ENCODE results near the gene TDRD12.
"Not testable (repeated sequence)": the region's sequence is repeated elsewhere in the genome, so short reads cannot be mapped to it uniquely, and the experiment has no call there.

The TDRD12 gene

DNA sequence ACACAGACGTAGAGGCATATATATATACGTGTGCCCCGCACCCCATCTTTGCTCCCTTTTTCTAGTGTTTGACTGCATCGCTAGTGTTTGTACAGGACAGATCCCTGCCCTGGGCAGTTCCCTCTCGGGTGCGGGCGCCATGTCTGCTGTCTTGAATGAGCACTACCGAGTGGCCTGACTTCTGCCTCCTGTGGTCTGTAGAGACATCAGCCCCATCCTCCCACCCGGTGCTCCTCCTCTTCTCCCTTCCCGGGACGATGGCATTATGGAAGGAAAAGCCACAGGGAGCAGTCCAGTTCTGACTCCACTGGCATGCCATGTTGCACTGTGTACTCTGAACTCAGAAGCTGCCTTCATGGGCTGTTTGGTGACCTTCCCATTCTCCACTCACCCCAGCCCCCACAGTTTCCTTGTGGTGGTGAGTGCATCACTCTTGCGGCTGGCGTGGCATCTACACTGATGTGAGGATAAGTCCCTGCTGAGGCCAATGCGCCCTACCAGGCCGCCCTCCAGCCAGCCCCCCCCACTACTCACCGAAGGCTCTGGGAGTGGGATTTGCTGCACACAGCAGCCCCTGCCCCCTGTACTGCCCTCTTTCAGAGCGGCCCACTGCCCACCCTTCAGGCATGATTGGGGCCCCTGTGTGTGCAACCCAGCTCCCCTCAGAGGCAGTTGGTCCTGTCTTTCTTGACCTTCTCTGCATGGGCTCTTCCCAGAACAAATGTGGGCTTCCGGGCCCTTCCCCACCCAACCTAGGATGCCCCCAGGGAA, 25.2 kb downstream of the TDRD12 start:
- Histone ChIP-seq H3K36me3 (ENCODE audit: insufficient read depth, insufficient read length, low read length) (peaks cover 54% of the 10 kb centered on the region), H3K9me3 (ENCODE audit: insufficient read depth, low read length) (no peaks in the 10 kb centered on the region), H3K9ac (ENCODE audit: insufficient read length, low read depth) (no peak overlapping the region), H3K27me3 (ENCODE audit: insufficient read depth, insufficient read length) (no peaks in the 10 kb centered on the region), H3K4me3 (ENCODE audit: insufficient read length, low read depth) (no peak overlapping the region), H3K4me1 (ENCODE audit: insufficient read depth, insufficient read length) (no peaks in the 10 kb centered on the region)
- no peak for DNase-seq (ENCODE audit: low read depth, low spot score)
- no peak for TF ChIP-seq ZNF274 (IDR thresholded peaks at IDR 0.05; ENCODE audit: low read depth, low read length)
- TF ChIP-seq YY1 (IDR thresholded peaks at IDR 0.05; ENCODE audit: insufficient read depth, insufficient read length): no peak
- TF ChIP-seq SUZ12 (IDR thresholded peaks at IDR 0.05; ENCODE audit: extremely low read depth, insufficient read depth, insufficient read length): no peak

DNA sequence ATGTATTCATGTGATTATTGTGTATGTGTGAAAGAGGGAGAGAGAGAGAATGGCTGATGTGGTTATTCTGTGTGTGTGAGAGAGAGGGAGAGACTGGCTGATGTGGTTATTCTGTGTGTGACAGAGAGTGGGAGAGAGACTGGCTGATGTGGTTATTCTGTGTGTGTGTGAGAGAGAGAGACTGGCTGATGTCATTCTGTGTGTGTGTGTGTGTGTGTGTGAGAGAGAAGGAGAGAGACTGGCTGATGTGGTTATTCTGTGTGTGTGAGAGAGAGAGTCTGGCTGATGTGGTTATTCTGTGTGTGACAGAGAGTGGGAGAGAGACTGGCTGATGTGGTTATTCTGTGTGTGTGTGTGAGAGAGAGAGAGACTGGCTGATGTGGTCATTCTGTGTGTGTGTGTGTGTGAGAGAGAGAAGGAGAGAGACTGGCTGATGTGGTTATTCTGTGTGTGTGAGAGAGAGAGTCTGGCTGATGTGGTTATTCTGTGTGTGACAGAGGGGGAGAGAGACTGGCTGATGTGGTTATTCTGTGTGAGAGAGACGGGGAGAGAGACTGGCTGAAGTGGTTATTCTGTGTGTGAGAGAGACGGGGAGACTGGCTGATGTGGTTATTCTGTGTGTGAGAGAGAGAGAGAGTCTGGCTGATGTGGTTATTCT, 26.2 kb downstream of the TDRD12 start:
- H3K9ac ChIP-seq (ENCODE audit: insufficient read length, low read depth); H3K4me3 ChIP-seq (ENCODE audit: insufficient read length, low read depth); DNase-seq (ENCODE audit: low read depth, low spot score); H3K9me3 ChIP-seq (ENCODE audit: insufficient read depth, low read length); H3K4me1 ChIP-seq (ENCODE audit: insufficient read depth, insufficient read length); H3K27me3 ChIP-seq (ENCODE audit: insufficient read depth, insufficient read length): not testable (repeated sequence)
- peaks cover 59% of the 10 kb centered on the region for H3K36me3 ChIP-seq (ENCODE audit: insufficient read depth, insufficient read length, low read length)

DNA sequence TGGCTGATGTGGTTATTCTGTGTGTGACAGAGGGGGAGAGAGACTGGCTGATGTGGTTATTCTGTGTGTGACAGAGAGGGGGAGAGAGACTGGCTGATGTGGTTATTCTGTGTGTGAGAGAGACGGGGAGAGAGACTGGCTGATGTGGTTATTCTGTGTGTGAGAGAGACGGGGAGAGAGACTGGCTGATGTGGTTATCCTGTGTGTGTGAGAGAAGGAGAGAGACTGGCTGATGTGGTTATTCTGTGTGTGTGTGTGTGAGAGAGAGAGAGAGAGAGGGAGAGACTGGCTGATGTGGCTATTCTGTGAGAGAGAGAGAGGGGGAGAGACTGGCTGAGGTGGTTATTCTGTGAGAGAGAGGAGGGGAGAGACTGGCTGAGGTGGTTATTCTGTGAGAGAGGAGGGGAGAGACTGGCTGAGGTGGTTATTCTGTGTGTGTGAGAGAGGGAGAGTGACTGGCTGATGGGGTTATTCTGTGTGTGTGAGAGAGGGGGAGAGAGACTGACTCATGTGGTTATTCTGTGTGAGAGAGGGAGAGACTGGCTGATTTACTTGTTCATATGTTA, 27.1 kb downstream of the TDRD12 start:
- not testable (repeated sequence) for H3K9ac ChIP-seq (ENCODE audit: insufficient read length, low read depth); DNase-seq (ENCODE audit: low read depth, low spot score)

DNA sequence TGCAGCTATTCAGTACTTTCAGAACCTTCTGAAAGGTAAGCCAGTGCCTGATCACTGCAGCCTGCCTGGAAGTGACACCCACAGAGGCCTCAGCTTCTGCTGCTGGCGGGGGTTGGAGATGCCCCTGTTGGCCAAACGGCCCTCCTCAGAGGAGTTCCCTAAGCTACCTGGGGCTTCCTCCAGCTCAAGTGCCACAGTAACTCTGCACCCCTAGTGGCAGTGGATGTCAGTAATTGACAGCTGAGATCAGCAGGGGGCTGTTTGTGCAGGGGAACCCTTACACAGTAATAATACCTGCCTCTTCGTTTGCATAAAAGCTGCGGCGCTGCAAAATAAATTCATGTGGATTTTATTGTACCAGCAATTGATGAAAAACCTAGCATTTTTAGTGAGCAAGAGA, 28.9 kb downstream of the TDRD12 start:
- Histone ChIP-seq H3K4me1 (ENCODE audit: insufficient read depth, insufficient read length) (no peaks in the 10 kb centered on the region), H3K9ac (ENCODE audit: insufficient read length, low read depth) (no peak overlapping the region), H3K27me3 (ENCODE audit: insufficient read depth, insufficient read length) (no peaks in the 10 kb centered on the region), H3K4me3 (ENCODE audit: insufficient read length, low read depth) (no peak overlapping the region), H3K9me3 (ENCODE audit: insufficient read depth, low read length) (no peaks in the 10 kb centered on the region), H3K36me3 (ENCODE audit: insufficient read depth, insufficient read length, low read length) (peaks cover 55% of the 10 kb centered on the region)
- TF ChIP-seq SUZ12 (IDR thresholded peaks at IDR 0.05; ENCODE audit: extremely low read depth, insufficient read depth, insufficient read length) (no peak), YY1 (IDR thresholded peaks at IDR 0.05; ENCODE audit: insufficient read depth, insufficient read length) (no peak), ZNF274 (IDR thresholded peaks at IDR 0.05; ENCODE audit: low read depth, low read length) (no peak)
- DNase-seq (ENCODE audit: low read depth, low spot score): no peak

More for the DNA sequence above, 27.1 kb downstream of the TDRD12 start:
- not testable (repeated sequence) for H3K27me3 ChIP-seq (ENCODE audit: insufficient read depth, insufficient read length); H3K4me3 ChIP-seq (ENCODE audit: insufficient read length, low read depth); H3K9me3 ChIP-seq (ENCODE audit: insufficient read depth, low read length); H3K4me1 ChIP-seq (ENCODE audit: insufficient read depth, insufficient read length)
- H3K36me3 ChIP-seq (ENCODE audit: insufficient read depth, insufficient read length, low read length): peaks cover 59% of the 10 kb centered on the region

DNA sequence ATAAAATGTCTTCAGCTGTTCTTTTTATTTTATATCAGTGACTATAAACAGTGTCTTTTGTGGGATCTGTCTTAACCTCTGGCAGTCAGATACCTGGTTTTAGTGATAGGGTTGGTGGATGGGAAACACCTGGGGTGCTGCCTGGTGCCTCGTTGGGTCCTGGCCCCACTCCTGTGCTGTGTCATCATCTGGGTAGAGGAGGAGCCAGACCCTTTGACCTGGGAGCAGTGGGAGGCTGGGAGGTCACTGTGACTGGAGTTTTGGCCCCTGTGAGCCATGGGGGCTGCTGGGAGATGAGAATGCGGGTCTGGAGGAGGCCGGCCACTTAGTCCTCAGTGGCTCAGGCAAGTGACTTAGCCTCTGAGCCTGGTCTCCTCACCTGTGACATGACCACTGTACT, 29.4 kb downstream of the TDRD12 start:
- H3K9ac ChIP-seq (ENCODE audit: insufficient read length, low read depth): no peak overlapping the region
- TF ChIP-seq YY1 (IDR thresholded peaks at IDR 0.05; ENCODE audit: insufficient read depth, insufficient read length): no peak
- TF ChIP-seq SUZ12 (IDR thresholded peaks at IDR 0.05; ENCODE audit: extremely low read depth, insufficient read depth, insufficient read length): no peak
- TF ChIP-seq ZNF274 (IDR thresholded peaks at IDR 0.05; ENCODE audit: low read depth, low read length): no peak
- DNase-seq (ENCODE audit: low read depth, low spot score): no peak
- H3K36me3 ChIP-seq (ENCODE audit: insufficient read depth, insufficient read length, low read length): peaks cover 55% of the 10 kb centered on the region
- no peak overlapping the region for H3K4me3 ChIP-seq (ENCODE audit: insufficient read length, low read depth)
- no peaks in the 10 kb centered on the region for H3K9me3 ChIP-seq (ENCODE audit: insufficient read depth, low read length)
- no peaks in the 10 kb centered on the region for H3K4me1 ChIP-seq (ENCODE audit: insufficient read depth, insufficient read length)
- no peaks in the 10 kb centered on the region for H3K27me3 ChIP-seq (ENCODE audit: insufficient read depth, insufficient read length)

DNA sequence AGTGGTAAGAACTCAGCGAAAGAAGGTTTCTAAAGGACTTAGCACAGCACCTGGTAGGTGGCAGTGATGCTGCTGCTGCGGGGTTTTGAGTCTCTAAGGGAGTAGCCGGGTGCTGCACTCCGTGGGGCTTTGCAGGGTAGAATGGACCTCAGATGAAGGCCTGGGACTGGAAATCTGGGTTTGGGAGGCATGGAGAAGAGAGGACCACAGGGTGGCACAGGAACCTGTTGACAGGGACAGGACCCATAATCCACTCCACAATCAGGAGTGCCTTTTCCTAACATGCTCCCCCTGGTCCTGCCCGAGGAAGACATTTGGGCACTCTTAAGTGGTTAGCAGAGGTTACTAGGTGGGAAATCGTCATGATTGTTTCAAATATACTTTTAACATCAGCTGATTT, 29.8 kb downstream of the TDRD12 start:
- no peak overlapping the region for H3K4me3 ChIP-seq (ENCODE audit: insufficient read length, low read depth)
- H3K27me3 ChIP-seq (ENCODE audit: insufficient read depth, insufficient read length): no peaks in the 10 kb centered on the region
- no peak for DNase-seq (ENCODE audit: low read depth, low spot score)
- H3K4me1 ChIP-seq (ENCODE audit: insufficient read depth, insufficient read length): no peaks in the 10 kb centered on the region
- TF ChIP-seq SUZ12 (IDR thresholded peaks at IDR 0.05; ENCODE audit: extremely low read depth, insufficient read depth, insufficient read length) (no peak), YY1 (IDR thresholded peaks at IDR 0.05; ENCODE audit: insufficient read depth, insufficient read length) (no peak), ZNF274 (IDR thresholded peaks at IDR 0.05; ENCODE audit: low read depth, low read length) (no peak)
- peaks cover 54% of the 10 kb centered on the region for H3K36me3 ChIP-seq (ENCODE audit: insufficient read depth, insufficient read length, low read length)
- no peaks in the 10 kb centered on the region for H3K9me3 ChIP-seq (ENCODE audit: insufficient read depth, low read length)
- no peak overlapping the region for H3K9ac ChIP-seq (ENCODE audit: insufficient read length, low read depth)

DNA sequence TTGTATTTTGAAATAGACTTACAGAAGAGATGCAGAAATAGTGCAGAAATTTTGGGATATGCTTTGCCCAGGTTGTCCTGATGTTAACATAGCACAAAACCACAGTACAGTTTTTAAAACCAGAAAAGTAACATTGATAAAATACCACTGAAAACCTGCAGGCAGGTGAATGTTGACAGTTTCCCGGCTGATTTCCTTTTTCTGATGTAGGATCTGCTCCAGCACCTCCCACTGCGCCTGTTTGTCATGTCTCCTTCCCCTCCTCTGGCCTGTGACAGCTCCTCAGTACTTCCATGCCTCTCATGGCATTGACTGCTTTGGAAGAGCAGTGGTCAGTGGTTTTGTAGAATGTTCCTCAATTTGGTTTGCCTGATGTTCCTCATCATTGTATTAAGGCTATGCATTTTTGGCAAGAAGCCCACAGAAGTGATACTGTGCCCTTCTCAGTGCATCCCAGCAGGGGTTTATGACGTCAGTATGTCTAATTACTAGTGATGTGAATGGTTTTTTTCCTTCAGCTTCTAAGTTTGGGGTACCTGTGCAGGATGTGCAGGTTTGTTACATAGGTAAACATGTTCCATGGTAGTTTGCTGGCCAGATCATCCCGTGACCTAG, 31.0 kb downstream of the TDRD12 start:
- Histone ChIP-seq H3K9ac (ENCODE audit: insufficient read length, low read depth) (no peak overlapping the region), H3K4me1 (ENCODE audit: insufficient read depth, insufficient read length) (no peaks in the 10 kb centered on the region), H3K9me3 (ENCODE audit: insufficient read depth, low read length) (no peaks in the 10 kb centered on the region), H3K27me3 (ENCODE audit: insufficient read depth, insufficient read length) (no peaks in the 10 kb centered on the region), H3K36me3 (ENCODE audit: insufficient read depth, insufficient read length, low read length) (peaks cover 55% of the 10 kb centered on the region), H3K4me3 (ENCODE audit: insufficient read length, low read depth) (no peak overlapping the region)
- no peak for TF ChIP-seq SUZ12 (IDR thresholded peaks at IDR 0.05; ENCODE audit: extremely low read depth, insufficient read depth, insufficient read length)
- no peak for TF ChIP-seq ZNF274 (IDR thresholded peaks at IDR 0.05; ENCODE audit: low read depth, low read length)
- TF ChIP-seq YY1 (IDR thresholded peaks at IDR 0.05; ENCODE audit: insufficient read depth, insufficient read length): no peak
- DNase-seq (ENCODE audit: low read depth, low spot score): no peak

Measured in NT2/D1 (cell line).